Tibial nerve (tissue), 4 donors: ENCODE measurements around the gene FBL. TPM values are rescaled to one million over a fixed set of nuclear protein-coding genes. Genes with fewer than 3 reads are reported as not detected.

Source experiments
- DNase-seq, 2 donors: peaks; one replicate each; pipeline ENCODE4 v3.0.0-alpha.2; 2019; ENCODE audit warnings: low spot score in 2 of 2
- H3K27ac ChIP-seq, 4 donors: fragments of 200-600 bp; sonication (generic) in 3 of 4; one replicate each; pipeline ENCODE4 v1.5.1; 2017 to 2019; ENCODE audit warnings: mild to moderate bottlenecking in 1 of 4
- H3K27me3 ChIP-seq, 2 donors: fragments of 200-600 bp; sonication (generic) in 1 of 2; one replicate each; pipeline versions ENCODE4 v1.5.1 to v1.6.0; 2017 to 2019
- H3K36me3 ChIP-seq, 3 donors: fragments of 200-600 bp; sonication (generic); one replicate each; pipeline ENCODE4 v1.5.1; 2018 to 2019
- H3K4me1 ChIP-seq, 4 donors: fragments of 200-600 bp; sonication (generic) in 3 of 4; one replicate each; pipeline ENCODE4 v1.5.1; 2017 to 2019
- H3K4me3 ChIP-seq, 4 donors: fragments of 200-600 bp; sonication (generic) in 3 of 4; one replicate each; pipeline ENCODE4 v1.5.1; 2017 to 2019; ENCODE audit warnings: mild to moderate bottlenecking in 1 of 4, moderate library complexity in 1 of 4
- H3K9me3 ChIP-seq, 4 donors: fragments of 200-600 bp; sonication (generic) in 3 of 4; one replicate each; pipeline ENCODE4 v1.5.1; 2017 to 2019
- CTCF ChIP-seq, 5 experiments: fragments of 200-600 bp in 3 of 5; fragments of 450-650 bp in 2 of 5; sonication (generic) in 3 of 5; IDR thresholded peaks; one replicate each; pipeline ENCODE4 v1.5.1; 2016 to 2019; ENCODE audit warnings: antibody characterized with exemption in 5 of 5, mild to moderate bottlenecking in 3 of 5, moderate library complexity in 2 of 5
- EP300 ChIP-seq, 2 donors: sonication (generic); formaldehyde crosslinking; IDR thresholded peaks; one replicate each; pipeline ENCODE4 v1.6.1; 2017; ENCODE audit warnings: antibody characterized with exemption in 2 of 2, mild to moderate bottlenecking in 1 of 2
- POLR2A ChIP-seq, 2 donors: fragments of 450-650 bp; IDR thresholded peaks; one replicate each; pipeline ENCODE4 v1.6.1; 2017; ENCODE audit warnings: antibody characterized with exemption in 2 of 2, mild to moderate bottlenecking in 2 of 2, moderate library complexity in 2 of 2
- WGBS, 2 donors: methylation state at CpG; one replicate each; pipeline ENCODE4 v1.1.5; 2018; 5-methylcytosine and 5-hydroxymethylcytosine counted together
- total RNA-seq, 4 donors: library from RNA; depleted of rRNA; stranded (reverse); fragments of >200 nt; gene quantifications; one replicate each; pipeline ENCODE4 v1.1.0, GENCODE V29; 2016

The FBL gene
- total RNA-seq, 4 donors from 2014 or later: 170 to 204 (median 177) TPM

GRCh38 chr19:39870171-39870971 is 24.2 kb upstream of the FBL start:
- WGBS, 2 donors: 42 to 48% methylated on average over 16 of the region's 16 CpGs
- Histone ChIP-seq H3K4me1 (no peaks in the 10 kb centered on the region), H3K4me3 (no peak overlapping the region), H3K27ac (no peak overlapping the region), H3K9me3 (no peaks in the 10 kb centered on the region), H3K36me3 (no peaks in the 10 kb centered on the region), H3K27me3 (no peaks in the 10 kb centered on the region)
- TF ChIP-seq CTCF (IDR thresholded peaks at IDR 0.05) (no peak), POLR2A (IDR thresholded peaks at IDR 0.05) (no peak), EP300 (IDR thresholded peaks at IDR 0.05) (no peak)
- no peak for DNase-seq

GRCh38 chr19:39867952-39868351 is 21.8 kb upstream of the FBL start:
- DNase-seq: no peak
- 83 to 95% methylated on average over 6 of the region's 6 CpGs for WGBS, 2 donors
- Histone ChIP-seq H3K36me3 (no peaks in the 10 kb centered on the region), H3K4me1 (no peaks in the 10 kb centered on the region), H3K9me3 (no peaks in the 10 kb centered on the region), H3K27me3 (no peaks in the 10 kb centered on the region), H3K27ac (no peak overlapping the region), H3K4me3 (no peak overlapping the region)
- TF ChIP-seq POLR2A (IDR thresholded peaks at IDR 0.05) (no peak), EP300 (IDR thresholded peaks at IDR 0.05) (no peak), CTCF (IDR thresholded peaks at IDR 0.05) (no peak)

- Histone ChIP-seq H3K4me3 (no peak overlapping the region), H3K4me1 (no peaks in the 10 kb centered on the region), H3K27me3 (no peaks in the 10 kb centered on the region), H3K27ac (no peak overlapping the region), H3K36me3 (no peaks in the 10 kb centered on the region), H3K9me3 (no peaks in the 10 kb centered on the region)
- no peak for DNase-seq
- 81 to 82% methylated on average over 2 of the region's 2 CpGs for WGBS, 2 donors
- no peak for TF ChIP-seq POLR2A (IDR thresholded peaks at IDR 0.05)
- TF ChIP-seq EP300 (IDR thresholded peaks at IDR 0.05): no peak
- TF ChIP-seq CTCF (IDR thresholded peaks at IDR 0.05): no peak
Measured at GRCh38 chr19:39867133-39867532, 21.0 kb upstream of the FBL start.

- Histone ChIP-seq H3K36me3 (no peaks in the 10 kb centered on the region), H3K27ac (no peak overlapping the region), H3K9me3 (no peaks in the 10 kb centered on the region), H3K27me3 (no peaks in the 10 kb centered on the region), H3K4me3 (no peak overlapping the region), H3K4me1 (no peaks in the 10 kb centered on the region)
- no peak for TF ChIP-seq POLR2A (IDR thresholded peaks at IDR 0.05)
- TF ChIP-seq EP300 (IDR thresholded peaks at IDR 0.05): no peak
- no peak for TF ChIP-seq CTCF (IDR thresholded peaks at IDR 0.05)
- 85 to 91% methylated on average over 5 of the region's 5 CpGs for WGBS, 2 donors
- no peak for DNase-seq
Measured at GRCh38 chr19:39865953-39866352, 19.8 kb upstream of the FBL start.

GRCh38 chr19:39865186-39865585 is 19.0 kb upstream of the FBL start:
- Histone ChIP-seq H3K36me3 (no peaks in the 10 kb centered on the region), H3K4me3 (no peak overlapping the region), H3K4me1 (no peaks in the 10 kb centered on the region), H3K9me3 (no peaks in the 10 kb centered on the region), H3K27me3 (no peaks in the 10 kb centered on the region), H3K27ac (no peak overlapping the region)
- TF ChIP-seq CTCF (IDR thresholded peaks at IDR 0.05) (no peak), EP300 (IDR thresholded peaks at IDR 0.05) (no peak), POLR2A (IDR thresholded peaks at IDR 0.05) (no peak)
- DNase-seq: no peak
- 91 to 97% methylated on average over 2 of the region's 2 CpGs for WGBS, 2 donors
